ACHN (cell line): Measurements from ENCODE around the gene ATRNL1.
"Not testable (repeated sequence)": the region's sequence is repeated elsewhere in the genome, so short reads cannot be mapped to it uniquely, and the experiment has no call there.

Experiments used
- DNase-seq: peaks from one replicate; pipeline ENCODE4 v3.0.0-alpha.2; 2015
- in situ Hi-C: cut with HindIII; loops from 2 replicates; pipeline ENCODE4 v1.10.0; 2017; ENCODE audit warnings: low sequenced_read_pairs, low pct_ligation_motif_present, low pct_unique_long_range_greater_than_20kb

Gene ATRNL1

DNA sequence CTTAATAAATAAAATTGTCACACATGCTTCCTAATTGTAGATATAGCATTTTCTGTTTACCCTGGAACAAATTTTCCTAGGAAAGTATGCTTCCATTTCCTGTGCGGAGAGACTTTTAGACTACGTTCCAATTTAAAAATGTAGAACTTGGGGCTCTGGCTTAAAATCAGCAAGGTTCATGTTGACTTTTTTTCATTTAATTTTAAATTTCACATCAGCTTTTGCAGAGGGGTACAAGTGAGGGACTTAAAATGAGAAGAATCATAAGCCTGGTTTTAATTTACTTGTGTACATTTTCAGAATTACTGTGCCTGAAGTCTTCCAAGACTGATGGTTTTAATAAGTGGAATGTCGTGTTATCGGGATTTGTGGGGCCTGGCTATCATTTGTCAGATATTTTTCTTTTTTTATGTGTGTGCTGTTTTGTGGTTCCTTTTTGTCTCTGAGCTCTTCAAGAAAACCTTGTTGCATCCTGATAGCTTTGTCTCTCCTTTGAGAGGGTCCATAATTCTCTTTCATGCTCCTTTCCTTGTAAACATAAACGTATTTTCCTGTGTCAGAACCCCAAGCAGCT lies 8.8 kb upstream of the ATRNL1 start:
- DNase-seq, result no peak
- in situ Hi-C loops, result no loop called here

DNA sequence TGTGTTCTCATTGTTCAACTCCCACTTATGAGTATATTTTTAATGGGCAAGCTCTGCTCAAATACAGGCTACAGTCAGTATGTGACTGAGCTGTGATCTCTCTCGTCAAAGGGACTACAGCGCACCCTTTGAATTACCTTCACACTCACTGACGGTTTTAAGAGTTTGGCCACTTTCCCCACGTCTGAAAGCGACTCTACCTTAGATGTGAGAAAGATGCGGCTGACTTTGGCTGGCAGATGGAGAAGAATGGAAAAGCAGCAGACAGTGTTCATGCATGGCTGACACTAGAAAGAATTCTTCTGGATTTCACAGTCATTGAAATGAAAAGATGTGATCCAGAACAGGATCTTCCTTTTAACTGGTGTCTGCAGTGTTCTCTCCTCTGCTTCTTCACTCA lies 2.0 kb upstream of the ATRNL1 start:
- no peak for DNase-seq
- in situ Hi-C loops, result no loop called here

DNA sequence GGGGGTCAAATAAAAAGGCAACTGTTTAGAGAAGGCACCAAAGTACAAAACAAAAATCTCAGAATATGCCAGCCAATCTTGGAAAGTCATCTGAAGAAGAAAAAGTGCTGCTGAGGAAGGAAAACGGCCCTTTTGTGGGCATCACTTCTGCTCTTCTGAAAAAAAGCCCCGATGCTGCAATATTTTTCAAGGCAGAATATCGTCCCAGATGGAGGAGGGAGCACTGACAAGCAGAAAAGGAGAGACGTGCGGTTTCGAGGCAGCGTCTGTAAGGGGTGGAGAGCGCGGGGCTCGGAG lies 959 bp upstream of the ATRNL1 start:
- no peak for DNase-seq
- in situ Hi-C loops, result no loop called here

DNA sequence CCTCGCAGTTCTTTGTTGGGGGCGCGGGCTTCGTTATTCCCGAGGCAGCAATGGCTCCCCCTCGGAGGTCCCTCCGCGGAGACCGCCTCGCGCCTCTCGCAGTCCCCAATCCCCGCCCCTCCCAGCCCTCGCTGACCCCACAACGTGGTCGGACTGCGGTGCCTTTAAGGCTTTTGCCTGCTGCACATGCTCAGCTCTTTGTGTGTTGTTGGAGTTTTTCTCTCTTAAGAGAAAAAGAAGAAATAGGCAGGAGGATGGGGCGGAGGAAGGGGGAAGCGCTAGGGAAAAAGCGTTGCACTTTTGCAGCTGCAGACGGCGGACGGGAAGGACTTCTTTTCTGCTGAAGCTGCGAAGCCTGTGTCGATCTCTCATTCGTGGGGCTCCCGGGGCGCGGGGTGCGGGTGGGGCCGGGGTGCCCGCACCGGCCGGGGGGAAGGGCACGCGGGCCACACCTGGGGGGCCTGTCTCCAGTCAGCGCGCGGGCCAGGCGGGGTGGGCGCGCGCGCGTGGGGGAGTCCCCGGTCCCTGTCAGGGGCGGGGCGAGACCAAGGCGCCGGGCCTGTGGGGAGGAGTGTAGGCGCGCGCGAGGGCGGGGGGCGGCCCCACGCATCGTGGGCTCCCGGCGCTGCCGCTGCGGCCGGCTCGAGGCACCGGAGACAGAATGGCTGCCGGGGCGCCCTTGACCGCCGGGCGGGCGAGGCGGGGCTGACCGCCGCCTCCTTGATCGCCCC lies 445 bp upstream of the ATRNL1 start:
- in situ Hi-C loops, result no loop called here
- DNase-seq, result peak; percentile 71

DNA sequence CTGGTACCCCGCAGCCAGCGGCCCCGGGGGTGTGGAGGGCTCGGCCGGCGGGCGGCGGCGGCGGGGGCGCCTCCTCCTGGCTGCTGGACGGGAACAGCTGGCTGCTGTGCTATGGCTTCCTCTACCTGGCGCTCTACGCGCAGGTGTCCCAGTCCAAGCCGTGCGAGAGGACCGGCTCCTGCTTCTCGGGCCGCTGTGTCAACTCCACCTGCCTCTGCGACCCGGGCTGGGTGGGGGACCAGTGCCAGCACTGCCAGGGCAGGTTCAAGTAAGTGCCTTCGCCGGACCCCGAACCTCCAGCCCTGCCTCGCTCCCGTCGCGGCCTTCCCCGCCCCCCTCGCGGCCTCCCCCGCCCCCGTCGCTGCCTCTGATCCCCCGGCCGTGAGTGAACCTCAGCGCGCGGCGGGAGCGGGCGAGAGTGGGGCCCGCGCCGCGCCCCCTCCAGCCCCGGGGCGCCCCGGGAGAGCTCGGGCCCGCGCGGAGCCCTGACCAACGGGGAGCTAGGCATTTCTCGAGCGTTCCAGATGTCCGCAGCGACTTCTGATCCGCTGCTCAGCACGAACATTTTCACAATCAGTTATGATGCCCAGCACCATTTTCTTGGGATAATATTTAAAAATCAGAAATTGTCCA lies 727 bp downstream of the ATRNL1 start:
- in situ Hi-C loops, result no loop called here
- DNase-seq, result peak; percentile 52

DNA sequence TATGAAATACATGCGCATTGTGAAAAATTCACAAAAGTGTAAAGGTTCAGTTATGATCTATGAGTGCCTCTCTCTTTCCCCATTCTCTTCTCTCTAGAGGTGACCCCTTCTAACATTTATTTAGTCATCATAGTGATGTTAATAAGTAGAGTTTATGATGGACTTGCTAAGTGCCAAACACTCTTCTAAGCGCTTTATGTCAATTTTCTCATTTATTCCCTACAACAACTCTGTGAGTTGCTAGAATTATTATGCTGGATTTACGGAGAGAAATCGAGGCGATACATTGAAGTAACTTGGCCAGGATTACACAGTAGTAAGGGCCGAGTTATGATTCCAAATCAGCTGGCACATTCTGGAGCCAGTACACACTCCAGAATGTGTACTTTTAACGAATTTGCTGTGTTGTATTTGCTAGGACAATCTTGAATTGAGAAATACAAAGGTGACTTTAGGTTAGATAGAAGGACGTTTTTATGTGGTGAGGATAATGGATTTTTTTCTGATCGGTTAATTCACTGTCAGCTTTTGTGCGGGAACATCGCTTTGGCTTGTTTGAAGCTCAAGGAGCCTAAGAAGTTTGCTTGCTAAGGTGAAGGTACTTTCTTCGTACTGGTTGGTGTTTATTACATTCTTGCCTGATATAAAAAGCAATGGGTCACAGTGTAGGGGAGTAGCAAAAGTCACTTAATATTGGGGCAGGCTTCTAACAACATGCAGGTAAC lies 1.4 kb downstream of the ATRNL1 start:
- in situ Hi-C loops, result no loop called here
- peak; percentile 25 for DNase-seq

DNA sequence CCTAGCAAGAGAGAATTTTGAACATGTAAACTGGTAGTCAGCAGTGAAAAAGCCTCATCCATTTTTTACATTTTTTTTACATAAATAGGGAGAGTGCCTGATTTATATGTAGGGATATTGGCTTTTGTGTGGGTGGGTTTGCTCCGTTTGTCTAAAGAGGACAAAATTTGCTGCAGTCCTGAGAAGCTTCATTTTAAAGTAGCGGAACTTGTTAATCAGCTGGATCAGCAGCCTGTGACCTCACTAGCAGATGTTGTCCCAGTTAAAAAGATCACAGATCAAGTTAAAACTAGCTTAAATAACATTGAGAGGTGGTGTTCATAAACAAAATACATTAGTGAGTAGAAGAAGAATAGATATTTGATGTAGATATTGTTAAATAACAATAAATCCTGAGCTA lies 2.6 kb downstream of the ATRNL1 start:
- DNase-seq, result no peak
- in situ Hi-C loops, result no loop called here

DNA sequence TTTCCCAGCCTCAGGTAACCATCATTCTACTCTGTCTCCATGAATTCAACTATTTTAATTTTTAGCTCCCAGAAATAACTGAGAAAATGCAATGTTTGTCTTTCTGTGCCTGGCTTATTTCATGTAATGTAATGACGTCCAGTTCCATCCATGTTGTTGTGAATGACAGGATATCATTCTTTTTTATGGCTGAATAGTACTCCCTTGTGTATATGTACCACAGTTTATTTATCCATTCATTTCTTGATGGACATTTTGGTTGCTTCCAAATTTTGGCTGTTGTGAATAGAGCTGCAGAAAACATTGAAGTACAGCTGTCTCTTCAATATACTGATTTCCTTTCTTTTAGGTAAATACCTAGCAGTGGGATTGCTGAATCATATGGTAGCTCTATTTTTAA lies 10.5 kb downstream of the ATRNL1 start:
- in situ Hi-C loops, result loop anchor here (25.0 kb wide), 1 partner anchor 216 kb away; no protein-coding TSS in a partner anchor
- DNase-seq, result no peak

DNA sequence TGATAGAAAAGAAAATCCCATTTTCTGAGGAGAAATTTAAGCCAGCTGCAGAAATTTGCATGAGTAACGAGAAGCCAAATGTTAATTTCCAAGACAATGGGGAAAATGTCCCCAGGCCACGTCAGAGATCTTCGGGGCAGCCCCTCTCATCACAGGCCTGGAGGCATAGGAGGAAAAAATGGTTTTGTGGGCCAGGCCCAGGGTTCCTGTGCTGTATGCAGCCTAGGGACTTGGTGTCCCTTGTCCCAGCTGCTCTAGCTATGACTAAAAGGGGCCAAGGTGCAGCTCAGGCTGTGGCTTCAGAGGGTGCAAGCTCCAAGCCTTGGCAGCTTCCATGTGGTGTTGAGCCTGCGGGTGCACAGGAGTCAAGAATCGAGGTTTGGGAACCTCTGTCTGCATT lies 12.2 kb downstream of the ATRNL1 start:
- in situ Hi-C loops, result loop anchor here (25.0 kb wide), 1 partner anchor 218 kb away; no protein-coding TSS in a partner anchor
- not testable (repeated sequence) for DNase-seq

DNA sequence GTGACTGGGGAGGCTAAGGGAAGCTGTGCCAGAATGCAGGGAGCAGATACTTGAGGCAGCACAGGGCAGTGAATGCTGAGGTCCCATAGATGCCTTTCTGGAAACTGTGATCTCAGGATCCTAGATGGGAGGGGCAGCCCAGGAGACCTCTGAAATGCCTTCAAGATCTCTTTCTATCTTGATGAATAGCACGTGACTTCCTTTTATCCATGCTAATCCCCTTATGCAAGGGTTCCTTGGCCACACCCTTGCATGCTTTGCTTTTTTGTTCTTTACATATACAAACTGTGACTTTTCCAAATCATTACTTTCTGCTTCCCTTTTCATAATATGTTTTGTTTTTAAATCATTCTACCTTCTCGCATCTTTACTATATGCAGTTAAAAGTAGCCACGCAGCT lies 14.7 kb downstream of the ATRNL1 start:
- DNase-seq, result no peak
- in situ Hi-C loops, result loop anchor here (25.0 kb wide), 1 partner anchor 221 kb away; no protein-coding TSS in a partner anchor

DNA sequence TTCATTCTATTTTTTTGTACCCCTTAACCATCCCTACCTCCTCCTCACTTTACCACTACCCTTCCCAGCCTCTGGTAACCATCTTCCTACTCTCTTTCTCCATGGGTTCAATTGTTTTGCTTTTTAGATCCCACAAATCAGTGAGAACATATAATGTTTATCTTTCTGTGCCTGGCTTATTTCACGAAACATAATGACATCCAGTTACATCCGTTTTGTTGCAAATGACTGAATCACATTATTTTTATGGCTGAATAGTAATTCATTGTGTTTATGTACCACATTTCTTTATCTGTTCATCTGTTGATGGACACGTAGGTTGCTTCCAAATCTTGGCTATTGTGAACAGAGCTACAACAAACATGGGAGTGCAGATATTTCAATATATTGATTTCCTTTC lies 24.1 kb downstream of the ATRNL1 start:
- no peak for DNase-seq
- in situ Hi-C loops, result loop anchor here (25.0 kb wide), 1 partner anchor 230 kb away; no protein-coding TSS in a partner anchor

DNA sequence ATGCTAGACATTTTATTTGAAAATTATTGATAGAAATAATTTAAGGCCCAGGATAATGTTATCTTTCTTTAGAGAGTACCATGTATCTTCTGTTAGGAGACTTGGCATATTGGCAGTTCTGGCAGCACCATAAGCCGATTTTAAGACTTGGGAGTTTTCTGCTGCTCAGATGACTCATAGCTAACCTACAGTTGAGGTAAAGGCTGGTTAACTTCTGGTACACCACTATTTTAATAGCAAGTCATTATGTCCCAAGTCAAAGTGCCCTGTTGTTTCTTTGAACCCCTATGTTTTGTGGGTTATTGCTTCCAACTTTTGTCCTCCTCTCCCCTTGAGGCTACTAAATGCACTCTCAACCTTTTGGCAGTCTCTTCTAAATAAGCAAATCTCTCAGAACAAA lies 25.2 kb downstream of the ATRNL1 start:
- in situ Hi-C loops, result loop anchor here (25.0 kb wide), 1 partner anchor 231 kb away; no protein-coding TSS in a partner anchor
- peak; percentile 46 for DNase-seq

DNA sequence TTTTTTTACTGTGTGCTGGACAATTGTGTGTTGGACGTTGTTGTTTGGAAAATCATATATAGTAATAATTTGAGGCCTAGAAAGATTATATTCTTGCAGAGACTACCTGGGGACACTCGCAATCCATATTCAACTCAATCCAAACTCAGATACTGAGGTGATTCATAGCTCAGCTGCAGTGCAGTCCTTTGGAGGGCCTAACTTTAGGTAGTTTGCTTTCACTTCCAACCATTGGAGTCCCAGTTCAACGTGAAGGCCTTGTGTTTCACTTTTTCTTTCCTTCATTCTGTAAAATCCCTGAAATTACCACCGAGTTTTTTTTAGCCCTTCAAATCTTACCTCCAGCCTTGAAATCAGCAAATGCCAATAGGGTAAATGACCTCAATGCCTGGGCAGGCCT lies 32.3 kb downstream of the ATRNL1 start:
- in situ Hi-C loops, result no loop called here
- peak; percentile 46 for DNase-seq

DNA sequence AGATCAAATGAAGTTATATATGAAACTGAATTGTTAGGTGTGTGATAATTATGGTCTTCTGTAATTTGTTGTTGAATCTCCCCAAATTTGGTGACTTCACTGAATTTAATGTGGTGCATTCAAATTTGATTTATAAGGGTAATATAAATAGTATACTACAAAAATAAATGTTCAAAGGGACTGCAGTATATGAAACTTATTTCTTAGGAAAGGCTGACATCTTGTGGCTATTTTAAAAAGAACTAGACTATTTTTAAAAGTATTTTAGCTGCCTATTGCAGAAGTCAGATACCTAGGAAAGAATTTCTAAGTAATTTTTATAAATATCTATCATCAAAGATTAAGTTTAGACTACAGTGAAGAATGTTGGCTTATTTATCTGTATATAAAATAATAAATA lies 36.6 kb downstream of the ATRNL1 start:
- DNase-seq, result peak; percentile 65
- in situ Hi-C loops, result no loop called here

DNA sequence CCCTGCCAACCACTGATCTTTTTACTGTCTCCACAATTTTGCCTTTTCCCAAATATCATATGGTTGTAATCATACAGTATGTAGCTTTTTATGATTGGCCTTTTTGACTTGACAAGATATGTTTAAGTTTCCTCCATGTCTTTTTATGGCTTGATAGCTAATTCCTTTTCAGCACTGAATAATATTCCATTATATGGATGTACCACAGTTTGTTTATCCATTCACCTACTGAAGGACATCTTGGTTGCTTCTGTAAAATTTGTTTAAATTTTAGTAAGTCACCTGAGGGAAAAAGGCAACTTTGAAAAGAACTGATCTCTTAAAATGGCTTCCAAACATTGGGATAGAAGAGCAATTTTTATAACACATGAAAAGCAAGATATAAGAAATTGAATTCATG lies 43.5 kb downstream of the ATRNL1 start:
- in situ Hi-C loops, result no loop called here
- DNase-seq, result no peak

DNA sequence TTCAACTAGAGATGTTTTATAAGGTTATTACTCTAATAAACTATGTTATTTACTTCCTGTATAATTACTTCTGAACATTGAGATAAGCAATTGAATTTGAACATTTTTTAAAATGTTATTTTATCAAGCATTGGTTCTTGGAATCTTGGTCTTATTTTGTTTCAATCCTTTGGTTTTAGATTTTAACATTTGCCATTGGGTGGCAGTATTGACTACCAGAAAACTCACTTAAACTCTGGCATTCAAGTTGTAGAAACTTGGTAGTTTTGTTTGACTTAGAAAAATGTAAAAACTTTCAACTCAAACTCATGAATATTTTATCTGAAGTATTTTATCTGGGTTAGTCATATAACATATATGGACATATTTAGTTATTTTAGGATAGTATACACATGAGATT lies 48.1 kb downstream of the ATRNL1 start:
- in situ Hi-C loops, result no loop called here
- peak; percentile 44 for DNase-seq

DNA sequence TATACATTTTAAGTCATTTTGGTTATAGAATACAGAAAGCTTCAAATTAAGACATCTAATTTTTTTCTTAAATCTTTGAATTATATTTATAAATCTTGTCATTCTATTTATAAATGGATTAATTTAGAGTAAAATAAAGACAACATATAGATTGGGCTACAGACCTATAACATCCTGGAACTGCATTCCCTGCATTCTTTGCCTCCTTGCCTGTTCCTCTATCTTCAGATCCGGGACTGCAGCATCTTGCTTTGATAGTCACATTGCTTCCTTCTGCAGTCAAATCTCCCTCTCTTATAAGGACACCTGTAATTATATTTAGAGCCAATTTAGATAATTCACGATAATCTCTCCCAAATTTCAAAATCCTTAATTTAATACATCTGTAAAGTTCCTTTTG lies 64.2 kb downstream of the ATRNL1 start:
- no peak for DNase-seq
- in situ Hi-C loops, result no loop called here

DNA sequence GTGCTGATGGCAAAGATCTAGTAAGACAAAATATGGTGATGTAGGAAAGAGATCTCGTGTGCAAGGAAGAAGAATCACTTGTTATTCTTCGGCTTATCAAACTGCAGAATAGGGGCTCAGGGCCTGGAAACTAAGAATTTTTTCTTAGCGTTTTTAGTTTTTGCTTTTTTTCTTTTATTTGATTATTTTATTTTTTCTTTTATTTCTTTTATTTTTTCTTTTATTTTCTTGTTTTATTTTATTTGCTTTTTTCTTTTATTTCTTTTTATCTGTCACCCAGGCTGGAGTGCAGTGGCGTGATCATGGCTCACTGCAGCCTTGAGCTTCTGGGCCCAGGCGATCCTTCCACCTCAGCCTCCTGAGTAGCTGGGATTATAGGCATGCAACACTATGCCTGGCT lies 70.0 kb downstream of the ATRNL1 start:
- no peak for DNase-seq
- in situ Hi-C loops, result no loop called here

DNA sequence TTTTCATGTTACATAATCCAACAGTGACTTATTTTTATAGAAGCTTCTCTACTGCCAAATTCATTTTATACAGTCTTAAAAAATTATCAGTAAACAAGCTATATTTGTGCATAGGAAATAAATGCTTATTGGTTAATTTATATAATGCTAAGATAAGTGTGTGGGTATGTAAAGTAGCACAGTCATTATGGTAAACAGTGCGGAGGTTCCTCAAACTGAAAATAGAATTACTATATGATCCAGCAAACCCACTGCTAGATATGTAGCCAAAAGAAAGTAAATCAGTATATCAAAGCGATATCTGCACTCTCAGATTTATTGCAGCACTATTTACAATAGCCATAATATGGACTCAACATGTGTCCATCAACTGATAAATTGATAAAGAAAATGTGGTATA lies 71.1 kb downstream of the ATRNL1 start:
- DNase-seq, result no peak
- in situ Hi-C loops, result no loop called here
